Stomach (tissue), 4 donors: ENCODE results near the gene GPC6.

Experiments used
- CTCF ChIP-seq, 7 experiments: fragments of 450-650 bp in 4 of 7; fragments of 200-600 bp in 3 of 7; sonication (generic) in 3 of 7; IDR thresholded peaks; one replicate each; pipeline ENCODE4 v1.5.1; 2016 to 2019; ENCODE audit warnings: antibody characterized with exemption in 7 of 7, control low read depth in 2 of 7, mild to moderate bottlenecking in 1 of 7
- EP300 ChIP-seq: sonication (generic); formaldehyde crosslinking; IDR thresholded peaks from one replicate; pipeline ENCODE4 v1.6.1; 2017; ENCODE audit warnings: antibody characterized with exemption
- POLR2A ChIP-seq, 4 donors: fragments of 450-650 bp; IDR thresholded peaks; one replicate each; pipeline ENCODE4 v1.6.1; 2016; ENCODE audit warnings: antibody characterized with exemption in 4 of 4, control low read depth in 2 of 4, mild to moderate bottlenecking in 1 of 4, moderate library complexity in 1 of 4
- POLR2AphosphoS5 ChIP-seq, 3 donors: sonication (generic); formaldehyde crosslinking; IDR thresholded peaks; one replicate each; pipeline ENCODE4 v1.6.1; 2016; ENCODE audit warnings: antibody characterized with exemption in 3 of 3

DNA sequence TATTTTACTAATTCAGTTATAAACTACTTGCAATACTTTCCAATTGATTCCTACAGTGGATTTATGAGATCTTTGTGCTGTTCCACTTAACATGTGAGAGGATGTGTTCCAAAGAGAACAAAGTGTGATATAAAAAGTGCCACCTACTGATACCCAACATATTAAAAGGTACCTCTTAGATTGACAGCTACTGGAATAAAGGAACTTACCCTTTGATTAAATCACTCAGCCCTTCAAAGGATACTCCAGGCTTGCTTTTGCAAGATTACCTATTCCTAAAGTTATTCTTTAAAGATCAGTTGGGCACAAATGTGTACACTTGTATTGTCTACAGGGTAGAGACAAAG is 1187.0 kb downstream of the GPC6 start:
- TF ChIP-seq POLR2A (IDR thresholded peaks at IDR 0.05) (no peak), POLR2AphosphoS5 (IDR thresholded peaks at IDR 0.05) (no peak), CTCF (IDR thresholded peaks at IDR 0.05) (no peak), EP300 (no peak)
